NCI-H510A treated with DMSO at 0.1 percent for 48 hours (cell line): Measurements from ENCODE around the gene SSBP4.

Experiments used
- DNase-seq: peaks from one replicate; lab custom pipeline; 2025; lab: John Stamatoyannopoulos, UW

Gene SSBP4

GRCh38 chr19:18433015-18433691, 14.0 kb downstream of the SSBP4 start:
- peak; percentile 17 for DNase-seq

- peak; percentile 30 for DNase-seq
These were observed 14.7 kb downstream of the SSBP4 start for GRCh38 chr19:18433735-18434398.

GRCh38 chr19:18434411-18435175, 15.4 kb downstream of the SSBP4 start:
- DNase-seq = no peak

GRCh38 chr19:18435178-18435841, 16.1 kb downstream of the SSBP4 start:
- no peak for DNase-seq

GRCh38 chr19:18435842-18436670, 16.9 kb downstream of the SSBP4 start:
- no peak for DNase-seq

- no peak for DNase-seq
These were observed 17.7 kb downstream of the SSBP4 start for GRCh38 chr19:18436671-18437490.

- DNase-seq = peak; percentile 47
These were observed 18.5 kb downstream of the SSBP4 start, which contains the start of gene ISYNA1 for GRCh38 chr19:18437491-18438330. Gene ISYNA1, minus strand, starts transcription at chr19:18438133. Its CDS starts 154 bp downstream, at chr19:18437979.

- DNase-seq = no peak
These were observed 19.3 kb downstream of the SSBP4 start for GRCh38 chr19:18438331-18439024.

- DNase-seq = no peak
These were observed 20.1 kb downstream of the SSBP4 start for GRCh38 chr19:18439025-18439909.

GRCh38 chr19:18439910-18440237, 20.7 kb downstream of the SSBP4 start:
- no peak for DNase-seq

GRCh38 chr19:18440415-18440877, 21.2 kb downstream of the SSBP4 start:
- peak; percentile 8 for DNase-seq

- no peak for DNase-seq
These were observed 22.0 kb downstream of the SSBP4 start for GRCh38 chr19:18440936-18441803.

- no peak for DNase-seq
These were observed 22.9 kb downstream of the SSBP4 start for GRCh38 chr19:18441804-18442788.

GRCh38 chr19:18442941-18443340, 23.7 kb downstream of the SSBP4 start:
- no peak for DNase-seq

- DNase-seq = no peak
These were observed 24.2 kb downstream of the SSBP4 start for GRCh38 chr19:18443406-18443805.

- DNase-seq = no peak
These were observed 24.6 kb downstream of the SSBP4 start for GRCh38 chr19:18443831-18444230.
